HUES6 (cell line): ENCODE data around the gene CRAMP1.
"Not testable (repeated sequence)": the region's sequence is repeated elsewhere in the genome, so short reads cannot be mapped to it uniquely, and the experiment has no call there.

Experiments
- H3K27ac ChIP-seq: 2 replicates; pipeline ENCODE4 v1.7.0; 2013; ENCODE audit warnings: low read depth, mild to moderate bottlenecking, low read length, inconsistent platforms
- H3K27me3 ChIP-seq: 2 replicates; pipeline ENCODE4 v1.6.1; 2013; ENCODE audit warnings: low read length; ENCODE audit not compliant: control insufficient read depth, insufficient read depth
- H3K36me3 ChIP-seq: 2 replicates; pipeline ENCODE4 v1.6.1; 2013; ENCODE audit warnings: low read length; ENCODE audit not compliant: control insufficient read depth, insufficient read depth
- H3K4me1 ChIP-seq: 2 replicates; pipeline ENCODE4 v1.6.1; 2013; ENCODE audit warnings: low read length; ENCODE audit not compliant: control insufficient read depth, insufficient read depth
- H3K4me3 ChIP-seq: 2 replicates; pipeline ENCODE4 v1.5.1; 2013; ENCODE audit warnings: low read depth, low read length
- H3K9ac ChIP-seq: one replicate; pipeline ENCODE4 v1.6.1; 2013; ENCODE audit warnings: mild to moderate bottlenecking, low read length
- H3K9me3 ChIP-seq: 2 replicates; pipeline ENCODE4 v1.6.1; 2013; ENCODE audit warnings: low read depth, low read length; ENCODE audit not compliant: control insufficient read depth, insufficient read depth

CRAMP1 gene

GRCh38 chr16:1579214-1579613 is 32.9 kb upstream of the CRAMP1 start:
- H3K27ac ChIP-seq = no peak overlapping the region
- peaks cover 49% of the 10 kb centered on the region for H3K36me3 ChIP-seq
- H3K4me1 ChIP-seq = no peaks in the 10 kb centered on the region
- no peak overlapping the region for H3K4me3 ChIP-seq
- H3K9me3 ChIP-seq = no peaks in the 10 kb centered on the region
- H3K9ac ChIP-seq = no peak overlapping the region
- no peaks in the 10 kb centered on the region for H3K27me3 ChIP-seq

GRCh38 chr16:1580256-1580655 is 31.9 kb upstream of the CRAMP1 start:
- no peaks in the 10 kb centered on the region for H3K4me1 ChIP-seq
- H3K9me3 ChIP-seq = no peaks in the 10 kb centered on the region
- no peak overlapping the region for H3K27ac ChIP-seq
- H3K9ac ChIP-seq = no peak overlapping the region
- H3K36me3 ChIP-seq = peaks cover 51% of the 10 kb centered on the region
- H3K27me3 ChIP-seq = no peaks in the 10 kb centered on the region
- H3K4me3 ChIP-seq = no peak overlapping the region

- no peak overlapping the region for H3K4me3 ChIP-seq
- no peaks in the 10 kb centered on the region for H3K9me3 ChIP-seq
- no peak overlapping the region for H3K27ac ChIP-seq
- no peaks in the 10 kb centered on the region for H3K27me3 ChIP-seq
- H3K9ac ChIP-seq = no peak overlapping the region
- peaks cover 53% of the 10 kb centered on the region for H3K36me3 ChIP-seq
- no peaks in the 10 kb centered on the region for H3K4me1 ChIP-seq
Measured at GRCh38 chr16:1580956-1581355, 31.2 kb upstream of the CRAMP1 start.

GRCh38 chr16:1581804-1582203 is 30.4 kb upstream of the CRAMP1 start:
- Histone ChIP-seq H3K4me3 (no peak overlapping the region), H3K27me3 (no peaks in the 10 kb centered on the region), H3K36me3 (peaks cover 58% of the 10 kb centered on the region), H3K9me3 (no peaks in the 10 kb centered on the region), H3K27ac (no peak overlapping the region), H3K4me1 (no peaks in the 10 kb centered on the region), H3K9ac (no peak overlapping the region)

GRCh38 chr16:1583180-1583579 is 29.0 kb upstream of the CRAMP1 start:
- no peaks in the 10 kb centered on the region for H3K27me3 ChIP-seq
- no peak overlapping the region for H3K4me3 ChIP-seq
- H3K9me3 ChIP-seq = no peaks in the 10 kb centered on the region
- no peaks in the 10 kb centered on the region for H3K4me1 ChIP-seq
- peaks cover 60% of the 10 kb centered on the region for H3K36me3 ChIP-seq
- no peak overlapping the region for H3K27ac ChIP-seq
- no peak overlapping the region for H3K9ac ChIP-seq

GRCh38 chr16:1584926-1585484 is 27.2 kb upstream of the CRAMP1 start:
- Histone ChIP-seq H3K4me3 (no peak overlapping the region), H3K36me3 (peaks cover 54% of the 10 kb centered on the region)

GRCh38 chr16:1590366-1590765 is 21.8 kb upstream of the CRAMP1 start:
- H3K27ac ChIP-seq = no peak overlapping the region
- no peaks in the 10 kb centered on the region for H3K9me3 ChIP-seq
- no peak overlapping the region for H3K9ac ChIP-seq
- no peaks in the 10 kb centered on the region for H3K4me1 ChIP-seq
- no peaks in the 10 kb centered on the region for H3K27me3 ChIP-seq
- H3K4me3 ChIP-seq = no peak overlapping the region
- H3K36me3 ChIP-seq = peaks cover 26% of the 10 kb centered on the region

More at GRCh38 chr16:1584926-1585484, 27.2 kb upstream of the CRAMP1 start:
- Histone ChIP-seq H3K4me1 (no peaks in the 10 kb centered on the region), H3K9me3 (no peaks in the 10 kb centered on the region), H3K27me3 (no peaks in the 10 kb centered on the region), H3K9ac (no peak overlapping the region), H3K27ac (no peak overlapping the region)

GRCh38 chr16:1590930-1591705 is 21.0 kb upstream of the CRAMP1 start:
- no peaks in the 10 kb centered on the region for H3K4me1 ChIP-seq
- H3K4me3 ChIP-seq = no peak overlapping the region
- H3K27ac ChIP-seq = no peak overlapping the region
- no peaks in the 10 kb centered on the region for H3K9me3 ChIP-seq
- H3K36me3 ChIP-seq = peaks cover 23% of the 10 kb centered on the region
- H3K27me3 ChIP-seq = no peaks in the 10 kb centered on the region
- no peak overlapping the region for H3K9ac ChIP-seq

GRCh38 chr16:1592446-1592845 is 19.7 kb upstream of the CRAMP1 start:
- Histone ChIP-seq H3K36me3 (peaks cover 22% of the 10 kb centered on the region), H3K9ac (no peak overlapping the region), H3K4me1 (no peaks in the 10 kb centered on the region), H3K27ac (no peak overlapping the region), H3K27me3 (no peaks in the 10 kb centered on the region), H3K9me3 (0 out of 2 replicates have a peak, but pooled peaks cover 5% of the 10 kb centered on the region), H3K4me3 (no peak overlapping the region)

- not testable (repeated sequence) for H3K27me3 ChIP-seq, H3K4me3 ChIP-seq, H3K9ac ChIP-seq, H3K9me3 ChIP-seq, H3K4me1 ChIP-seq, H3K27ac ChIP-seq
- H3K36me3 ChIP-seq = peaks cover 19% of the 10 kb centered on the region
Measured at GRCh38 chr16:1595511-1595910, 16.6 kb upstream of the CRAMP1 start.

- H3K9ac ChIP-seq = no peak overlapping the region
- peaks cover 9% of the 10 kb centered on the region; the same call in 1 of the 2 replicates for H3K9me3 ChIP-seq
- peaks cover 27% of the 10 kb centered on the region for H3K36me3 ChIP-seq
- H3K4me1 ChIP-seq = no peaks in the 10 kb centered on the region
- H3K4me3 ChIP-seq = no peak overlapping the region
- no peak overlapping the region for H3K27ac ChIP-seq
- H3K27me3 ChIP-seq = no peaks in the 10 kb centered on the region
Measured at GRCh38 chr16:1596516-1596915, 15.6 kb upstream of the CRAMP1 start.
